Neuronal stem cell (in vitro differentiated cells): ENCODE data around the gene SIRPA.

Source experiments
- DNase-seq: peaks from one replicate; pipeline ENCODE4 v3.0.0-alpha.2; 2013; ENCODE audit warnings: low spot score
- H2AFZ ChIP-seq: one replicate; pipeline ENCODE4 v1.6.1; 2013; ENCODE audit warnings: mild to moderate bottlenecking, low read length, inconsistent platforms
- H2AK5ac ChIP-seq: 2 replicates; pipeline ENCODE4 v1.6.1; 2013; ENCODE audit warnings: low read depth, mild to moderate bottlenecking, inconsistent platforms, low read length, moderate library complexity, mixed read lengths
- H2BK120ac ChIP-seq: 2 replicates; pipeline ENCODE4 v1.6.1; 2013; ENCODE audit warnings: low read depth, mild to moderate bottlenecking, inconsistent platforms, low read length, moderate library complexity, mixed read lengths
- H2BK12ac ChIP-seq: one replicate; pipeline ENCODE4 v1.6.1; 2013; ENCODE audit warnings: low read length, inconsistent platforms
- H2BK15ac ChIP-seq: 2 replicates; pipeline ENCODE4 v1.6.1; 2013; ENCODE audit warnings: mild to moderate bottlenecking, low read length, inconsistent platforms, mixed read lengths
- H2BK5ac ChIP-seq: one replicate; pipeline ENCODE4 v1.6.1; 2013; ENCODE audit warnings: inconsistent platforms, mild to moderate bottlenecking, low read length, moderate library complexity
- H3K14ac ChIP-seq: one replicate; pipeline ENCODE4 v1.6.1; 2013; ENCODE audit warnings: low read length, inconsistent platforms
- H3K18ac ChIP-seq: 2 replicates; pipeline ENCODE4 v1.6.1; 2013; ENCODE audit warnings: low read length, inconsistent platforms
- H3K23ac ChIP-seq: 2 replicates; pipeline ENCODE4 v1.6.1; 2013; ENCODE audit warnings: low read depth, mild to moderate bottlenecking, mixed read lengths, low read length, inconsistent platforms; ENCODE audit not compliant: poor library complexity
- H3K27ac ChIP-seq: replicated peaks from 3 replicates; pipeline ENCODE4 v1.5.1; 2013; ENCODE audit warnings: low read length, inconsistent platforms
- H3K27me3 ChIP-seq, 3 experiments: 2 replicates each; pipeline ENCODE4 v1.6.1; 2013; ENCODE audit warnings: low read length in 3 of 3, mild to moderate bottlenecking in 2 of 3, inconsistent platforms in 1 of 3, low read depth in 1 of 3, mixed read lengths in 1 of 3, moderate library complexity in 1 of 3; ENCODE audit not compliant: control insufficient read depth in 3 of 3, insufficient read depth in 3 of 3
- H3K36me3 ChIP-seq, 2 donors: replicated peaks in 1 of 2; 2 replicates each; pipeline ENCODE4 v1.6.1; 2013; ENCODE audit warnings: low read length in 2 of 2; ENCODE audit not compliant: control insufficient read depth in 2 of 2, insufficient read depth in 2 of 2
- H3K4ac ChIP-seq: 2 replicates; pipeline ENCODE4 v1.6.1; 2013; ENCODE audit warnings: inconsistent platforms, mild to moderate bottlenecking, low read length, moderate library complexity
- H3K4me1 ChIP-seq, 2 donors: 1 replicate in 1 of 2; 2 replicates in 1 of 2; pipeline ENCODE4 v1.6.1; 2013; ENCODE audit warnings: low read length in 2 of 2, low read depth in 1 of 2; ENCODE audit not compliant: control insufficient read depth in 2 of 2, insufficient read depth in 1 of 2
- H3K4me2 ChIP-seq: one replicate; pipeline ENCODE4 v1.6.1; 2013; ENCODE audit warnings: mild to moderate bottlenecking, low read length, inconsistent platforms; ENCODE audit not compliant: insufficient read depth, poor library complexity, severe bottlenecking
- H3K4me3 ChIP-seq, 2 donors: 2 replicates each; pipeline ENCODE4 v1.5.1; 2013; ENCODE audit warnings: low read length in 2 of 2, mild to moderate bottlenecking in 2 of 2, inconsistent platforms in 1 of 2, moderate library complexity in 1 of 2
- H3K79me1 ChIP-seq: one replicate; pipeline ENCODE4 v1.6.1; 2013; ENCODE audit warnings: low read depth, mild to moderate bottlenecking, inconsistent platforms, low read length, moderate library complexity
- H3K9ac ChIP-seq: one replicate; pipeline ENCODE4 v1.6.1; 2013; ENCODE audit warnings: mild to moderate bottlenecking, low read depth, low read length, inconsistent platforms; ENCODE audit not compliant: poor library complexity
- H3K9me3 ChIP-seq, 2 donors: replicated peaks in 1 of 2; 2 replicates each; pipeline versions ENCODE3 to v1.6.1; 2013; ENCODE audit warnings: low read length in 2 of 2, mild to moderate bottlenecking in 2 of 2, inconsistent platforms in 1 of 2, low read depth in 1 of 2, mixed read lengths in 1 of 2, moderate library complexity in 1 of 2; ENCODE audit not compliant: control insufficient read depth in 2 of 2, insufficient read depth in 1 of 2
- H4K8ac ChIP-seq: one replicate; pipeline ENCODE4 v1.6.1; 2013; ENCODE audit warnings: low read depth, mild to moderate bottlenecking, inconsistent platforms, low read length, moderate library complexity
- H4K91ac ChIP-seq: one replicate; pipeline ENCODE4 v1.6.1; 2013; ENCODE audit warnings: low read length, low read depth, mild to moderate bottlenecking, inconsistent platforms; ENCODE audit not compliant: poor library complexity
- WGBS, 2 donors: extraction: QIAGEN DNeasy Blood & Tissue Kit; methylation state at CpG; one replicate each; pipeline ENCODE4 v1.1.7; 2013; ENCODE audit warnings: missing lambda C conversion rate in 2 of 2, mixed read lengths in 1 of 2; ENCODE audit not compliant: insufficient read length in 2 of 2, insufficient replicate concordance in 1 of 2; ENCODE audit errors: extremely low coverage in 2 of 2; 5-methylcytosine and 5-hydroxymethylcytosine counted together

Gene SIRPA

DNA sequence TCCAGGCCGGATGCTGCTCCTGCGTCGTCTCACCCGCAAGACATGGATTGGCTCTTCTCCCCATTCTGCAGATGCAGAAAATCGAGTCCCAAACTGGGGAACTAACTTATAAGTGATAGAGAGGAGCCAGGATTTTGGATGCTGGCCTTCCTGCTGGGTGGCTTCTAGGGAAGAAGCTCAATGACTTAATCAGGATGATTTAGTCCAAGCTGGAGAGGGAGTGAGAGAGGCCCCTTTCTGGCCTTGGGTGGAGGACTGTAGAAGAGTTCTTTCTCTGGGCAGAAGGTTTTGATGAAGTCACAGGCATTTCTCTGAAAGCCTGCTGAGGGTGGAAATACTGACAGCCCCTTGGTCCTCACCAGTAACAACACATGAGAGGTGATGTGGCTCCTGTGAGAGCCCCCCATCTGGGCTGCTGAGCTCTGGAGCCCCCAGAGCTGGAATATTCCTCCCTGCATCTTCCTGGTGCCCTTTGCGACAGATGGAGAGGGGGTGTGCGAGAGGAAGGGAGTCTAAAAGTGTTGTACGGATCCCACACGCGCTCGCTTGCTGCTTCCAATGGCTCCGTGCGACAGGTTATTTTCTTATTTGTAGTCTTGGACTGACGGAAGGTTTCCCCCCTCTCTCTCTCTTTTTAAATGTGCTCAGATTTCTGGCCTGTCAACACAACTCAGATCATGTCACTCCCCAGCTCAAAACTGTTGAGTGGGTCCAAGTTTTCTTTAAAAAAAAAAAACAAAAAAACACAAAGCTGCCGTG lies 3.5 kb downstream of the SIRPA start:
- Histone ChIP-seq H3K14ac (no peak overlapping the region), H3K27me3 (peaks cover 0 to 9% (median 3%) of the 10 kb centered on the region in 3 experiments), H3K9ac (no peak overlapping the region), H2AFZ (no peak overlapping the region), H3K9me3 (peaks cover 0 to 2% of the 10 kb centered on the region in 2 donors), H3K4ac (no peak overlapping the region), H3K4me2 (no peak overlapping the region), H3K27ac (no peak overlapping the region), H3K36me3 (no peaks in the 10 kb centered on the region), H4K8ac (no peak overlapping the region), H4K91ac (no peak overlapping the region), H2BK15ac (no peak overlapping the region), H3K4me1 (peaks cover 7 to 8% of the 10 kb centered on the region in 2 donors), H2AK5ac (no peak overlapping the region), H2BK12ac (no peak overlapping the region), H2BK5ac (no peak overlapping the region), H3K23ac (no peak overlapping the region), H3K4me3 (no peak overlapping the region), H3K79me1 (no peaks in the 10 kb centered on the region), H3K18ac (no peak overlapping the region), H2BK120ac (no peak overlapping the region)
- no peak for DNase-seq
- no CpG with 5 or more reads among the region's 15 CpGs for WGBS, 2 donors

- Histone ChIP-seq H3K27ac (no peak overlapping the region), H3K9me3 (peaks cover 0 to 2% of the 10 kb centered on the region in 2 donors), H2BK15ac (no peak overlapping the region), H4K91ac (no peak overlapping the region), H3K27me3 (peaks cover 0 to 9% (median 3%) of the 10 kb centered on the region in 3 experiments), H3K79me1 (no peaks in the 10 kb centered on the region), H2AFZ (no peak overlapping the region), H3K18ac (no peak overlapping the region), H3K4ac (no peak overlapping the region), H2BK120ac (no peak overlapping the region), H2AK5ac (no peak overlapping the region), H2BK12ac (no peak overlapping the region), H2BK5ac (no peak overlapping the region), H3K9ac (no peak overlapping the region), H3K23ac (no peak overlapping the region), H3K4me3 (no peak overlapping the region), H3K4me1 (peaks cover 7 to 8% of the 10 kb centered on the region in 2 donors), H4K8ac (no peak overlapping the region), H3K14ac (no peak overlapping the region), H3K4me2 (no peak overlapping the region), H3K36me3 (no peaks in the 10 kb centered on the region)
- no peak for DNase-seq
- WGBS, 2 donors: no CpG with 5 or more reads among the region's 6 CpGs
These were observed 4.0 kb downstream of the SIRPA start for GRCh38 chr20:1899241-1899525.

- no peak overlapping the region for H2BK15ac ChIP-seq
- peak; percentile 61 for DNase-seq
- no peak overlapping the region for H3K9ac ChIP-seq
- no peak overlapping the region for H3K4me2 ChIP-seq
- H4K91ac ChIP-seq: no peak overlapping the region
- H3K18ac ChIP-seq: peak overlapping the region; percentile 50
- WGBS, 2 donors: no CpG with 5 or more reads among the region's 10 CpGs
- no peak overlapping the region for H3K4ac ChIP-seq
- peaks cover 0 to 2% of the 10 kb centered on the region in 2 donors for H3K9me3 ChIP-seq
- H2AFZ ChIP-seq: no peak overlapping the region
- H3K4me1 ChIP-seq: peaks cover 7 to 8% of the 10 kb centered on the region in 2 donors
- no peak overlapping the region for H2AK5ac ChIP-seq
- no peaks in the 10 kb centered on the region for H3K79me1 ChIP-seq
- H3K14ac ChIP-seq: no peak overlapping the region
- no peak overlapping the region for H3K4me3 ChIP-seq
- no peak overlapping the region for H2BK5ac ChIP-seq
- peaks cover 0 to 9% (median 3%) of the 10 kb centered on the region in 3 experiments for H3K27me3 ChIP-seq
- H2BK12ac ChIP-seq: no peak overlapping the region
- no peak overlapping the region for H2BK120ac ChIP-seq
- H3K27ac ChIP-seq: no peak overlapping the region
- H4K8ac ChIP-seq: no peak overlapping the region
- no peak overlapping the region for H3K23ac ChIP-seq
- H3K36me3 ChIP-seq: no peaks in the 10 kb centered on the region
These were observed 5.2 kb downstream of the SIRPA start for GRCh38 chr20:1900321-1900801.

- Histone ChIP-seq H2AFZ (no peak overlapping the region), H3K9ac (no peak overlapping the region), H3K27ac (no peak overlapping the region), H3K27me3 (no peaks in the 10 kb centered on the region), H3K18ac (no peak overlapping the region), H3K9me3 (no peaks in the 10 kb centered on the region), H3K4ac (no peak overlapping the region), H3K4me1 (peaks cover 0 to 3% of the 10 kb centered on the region in 2 donors), H2BK12ac (no peak overlapping the region), H4K8ac (no peak overlapping the region), H3K23ac (no peak overlapping the region), H3K4me2 (no peak overlapping the region), H3K14ac (no peak overlapping the region), H3K79me1 (no peaks in the 10 kb centered on the region), H2BK120ac (no peak overlapping the region), H2BK5ac (no peak overlapping the region), H3K36me3 (no peaks in the 10 kb centered on the region), H2AK5ac (no peak overlapping the region), H3K4me3 (no peak overlapping the region), H4K91ac (no peak overlapping the region), H2BK15ac (no peak overlapping the region)
- no peak for DNase-seq
- no CpG with 5 or more reads among the region's 18 CpGs for WGBS, 2 donors
These were observed 6.5 kb downstream of the SIRPA start for GRCh38 chr20:1901704-1902103.
